ENCODE measurements around the gene CEP152.

CEP152 gene

DNA sequence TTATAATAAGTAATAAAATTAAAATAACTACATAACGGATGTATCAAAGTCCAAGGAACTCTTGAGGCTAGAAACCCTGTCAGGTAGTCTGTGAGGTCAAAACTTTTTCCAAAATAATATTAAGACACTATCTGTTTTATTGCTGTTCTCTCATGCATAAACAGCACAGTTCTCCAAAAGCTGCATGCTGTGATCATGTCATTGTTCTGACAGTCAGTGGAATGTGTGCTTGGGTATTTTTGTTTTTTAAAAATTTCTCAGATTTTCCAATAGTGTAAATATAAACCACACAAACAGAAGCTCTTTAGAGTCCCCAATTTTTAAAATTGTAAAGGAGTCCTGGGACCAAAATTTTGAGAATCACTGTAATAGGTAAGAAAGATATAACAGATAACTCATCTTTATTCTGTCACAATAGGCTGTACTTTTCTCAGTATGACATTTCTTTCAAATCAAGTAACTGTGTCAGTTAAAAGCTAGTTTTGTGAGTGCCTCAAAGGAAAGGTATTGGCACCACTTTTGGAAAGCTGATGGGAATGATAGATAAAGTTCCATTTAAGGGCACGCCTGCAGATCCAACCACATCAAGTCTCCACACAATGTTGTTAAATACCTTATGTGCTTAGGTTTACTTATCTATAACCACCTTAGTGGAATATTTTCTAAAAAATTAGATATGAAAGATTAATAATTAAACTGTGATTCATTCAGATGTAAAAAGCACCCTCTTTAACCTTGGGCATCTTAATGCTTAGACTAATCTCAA lies 49.3 kb downstream of the CEP152 start:
- no peak for DNase-seq

DNA sequence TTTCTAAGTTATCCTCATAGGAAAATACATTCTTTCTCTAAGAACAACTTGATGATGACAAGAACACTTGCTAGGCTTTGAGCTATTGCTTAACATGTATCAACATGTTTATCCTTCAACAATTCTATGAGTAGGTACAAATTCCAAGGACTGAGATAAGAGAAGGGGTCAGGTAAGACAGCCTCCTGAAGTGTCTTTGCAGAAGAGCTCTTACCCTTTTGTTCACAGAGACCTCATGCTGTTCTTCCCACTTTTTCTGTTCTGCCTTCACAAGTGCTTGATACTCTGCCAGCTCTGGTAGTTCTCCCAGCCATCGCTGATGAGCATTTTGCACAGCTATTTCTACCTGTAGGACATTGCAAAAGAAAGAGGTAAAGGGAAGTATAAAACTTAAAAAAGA lies 50.9 kb downstream of the CEP152 start:
- no peak for DNase-seq

GRCh38 chr15:48757661-48758060 lies 53.2 kb downstream of the CEP152 start:
- no peak for DNase-seq

DNA sequence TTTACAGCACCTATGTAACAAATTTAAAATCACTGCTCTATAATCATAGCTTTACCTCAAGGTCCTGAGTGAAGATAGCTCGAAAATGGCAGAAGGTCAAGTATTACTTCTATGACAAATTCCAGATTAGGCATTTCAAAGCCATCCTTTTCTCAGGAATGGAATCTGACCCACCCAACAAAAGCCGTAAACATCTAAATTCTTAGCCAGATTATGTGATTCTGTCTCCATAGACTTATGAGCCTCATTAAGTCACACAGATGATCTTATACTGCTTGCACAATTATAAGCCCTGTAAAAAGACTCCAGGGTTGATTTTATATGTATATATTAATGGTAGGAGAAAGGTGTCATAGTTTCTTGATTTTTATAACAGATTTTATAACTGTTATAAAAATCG lies 56.9 kb downstream of the CEP152 start:
- no peak for DNase-seq

GRCh38 chr15:48751595-48751994 lies 59.3 kb downstream of the CEP152 start:
- DNase-seq: no peak

DNA sequence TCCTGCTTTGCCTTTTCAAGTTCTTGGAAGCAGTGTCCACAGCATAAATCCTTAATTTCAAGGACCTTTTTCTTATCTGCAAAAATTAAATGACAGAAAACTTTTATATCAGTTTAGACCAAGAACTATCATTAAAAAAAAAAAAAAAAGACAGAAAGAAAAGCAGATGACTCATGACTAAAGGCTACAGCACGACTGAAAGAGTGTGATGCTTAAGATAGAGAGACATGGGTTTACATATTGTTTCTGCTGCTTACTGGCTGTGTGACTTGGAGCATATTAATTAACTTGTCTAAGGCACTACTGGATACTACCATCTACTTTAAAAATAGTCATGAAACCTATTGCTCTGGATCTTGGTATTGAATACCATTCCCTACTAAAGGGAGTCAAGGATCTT lies 62.3 kb downstream of the CEP152 start:
- no peak for DNase-seq

- no peak for DNase-seq
Observed at GRCh38 chr15:48733615-48734014, 77.3 kb downstream of the CEP152 start.

GRCh38 chr15:48730506-48730905 lies 80.4 kb downstream of the CEP152 start:
- no peak for DNase-seq

DNA sequence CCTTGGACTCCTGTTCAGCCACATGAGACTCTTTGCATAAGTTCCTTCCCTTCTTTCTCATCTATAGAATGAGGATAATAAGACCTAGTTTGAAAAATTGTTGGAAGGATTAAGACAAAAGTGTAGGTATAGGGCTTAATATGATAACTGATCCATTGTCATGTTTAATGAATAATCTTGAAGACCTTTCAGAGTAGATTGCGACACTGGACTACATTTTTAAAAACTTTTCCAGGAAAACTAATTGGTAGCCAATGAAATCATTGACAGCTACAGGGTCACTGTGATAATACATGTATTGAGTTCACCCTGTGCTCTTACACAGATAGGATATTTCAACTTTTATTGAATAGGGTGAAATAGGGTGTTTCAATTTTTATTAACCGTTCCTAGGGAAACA lies 86.9 kb downstream of the CEP152 start:
- DNase-seq: no peak

DNA sequence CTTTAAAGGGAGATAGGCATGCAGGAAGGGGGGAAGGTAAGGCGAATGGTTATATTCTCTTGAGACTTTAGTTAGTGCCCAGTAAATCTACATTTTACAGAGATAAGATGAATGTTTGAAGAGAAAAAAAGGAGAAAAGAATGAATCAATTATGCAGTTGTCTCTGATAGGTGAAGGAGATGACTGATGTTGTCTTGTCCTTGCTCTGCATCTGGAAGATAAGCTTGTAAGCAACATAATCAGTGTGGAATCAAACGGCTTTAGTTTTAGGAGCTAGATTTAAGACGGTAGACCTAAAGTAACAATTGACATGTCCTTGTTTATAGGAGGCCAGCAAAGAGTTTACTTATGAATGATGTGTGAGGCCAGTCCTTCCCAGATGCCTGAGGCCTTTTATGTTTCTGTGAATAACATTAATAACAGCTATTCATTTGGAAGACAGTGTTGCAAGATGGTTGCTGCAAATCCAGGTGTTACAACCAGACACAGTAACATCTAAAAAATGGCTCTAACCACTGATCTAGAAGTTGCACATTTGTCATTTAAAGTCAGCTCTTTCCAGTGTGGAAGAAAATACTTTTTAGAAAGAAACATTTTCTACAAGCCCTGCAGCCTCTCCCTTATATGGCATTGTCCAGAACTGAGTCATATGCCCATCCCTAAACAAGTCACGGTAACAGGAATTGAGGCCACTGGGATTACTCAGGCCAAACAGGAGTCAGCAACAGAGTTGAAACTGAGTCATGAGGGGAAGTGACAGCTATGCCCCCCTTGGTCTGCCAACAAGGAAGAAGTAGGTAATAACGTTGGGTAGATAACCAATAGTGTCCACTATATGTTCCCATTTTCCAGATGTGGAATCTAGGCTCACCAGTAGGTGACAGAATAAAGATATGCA lies 87.9 kb downstream of the CEP152 start:
- no peak for DNase-seq

- no peak for DNase-seq
Observed at GRCh38 chr15:48721061-48721810, 89.6 kb downstream of the CEP152 start.

DNA sequence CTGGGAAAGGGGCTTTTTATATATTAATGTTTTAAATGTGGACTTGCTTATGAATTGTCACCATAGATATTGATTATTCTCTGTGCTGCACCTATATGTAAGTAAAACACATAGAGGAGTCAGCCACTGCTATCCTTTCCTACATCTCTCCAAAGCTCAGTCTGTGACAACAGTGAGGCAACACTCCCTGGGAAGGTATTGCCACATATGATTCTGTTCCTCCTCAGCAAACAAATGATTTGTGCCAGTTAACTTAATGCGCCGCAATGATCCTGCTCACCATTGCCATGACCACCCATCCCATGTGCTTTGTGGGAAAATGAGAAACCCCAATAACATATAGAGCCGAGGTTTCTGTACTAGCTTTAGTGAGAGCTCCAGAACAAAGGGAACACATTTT lies 90.2 kb downstream of the CEP152 start:
- DNase-seq: no peak

- DNase-seq: no peak
Observed at GRCh38 chr15:48719668-48720067, 91.2 kb downstream of the CEP152 start.

GRCh38 chr15:48718646-48719045 lies 92.2 kb downstream of the CEP152 start:
- DNase-seq: no peak

DNA sequence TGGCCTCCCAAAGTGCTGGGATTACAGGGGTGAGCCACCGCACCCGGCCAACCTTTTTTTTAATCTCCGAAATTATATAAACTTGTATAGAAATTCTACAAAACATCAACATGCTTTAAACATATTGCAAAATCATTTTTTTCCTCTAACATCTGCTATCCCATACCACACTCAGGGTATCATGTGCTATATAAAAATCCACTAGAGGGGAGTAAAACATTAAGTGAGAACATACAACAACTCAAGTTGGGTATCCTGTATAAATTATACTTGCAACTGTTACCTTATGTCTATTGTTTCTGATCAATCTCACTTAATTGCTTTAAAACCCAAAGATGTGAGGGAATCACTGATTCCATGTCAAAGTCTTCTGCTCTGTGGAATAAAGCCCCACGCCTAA lies 93.4 kb downstream of the CEP152 start:
- DNase-seq: no peak

GRCh38 chr15:48712546-48712945 lies 98.3 kb downstream of the CEP152 start:
- no peak for DNase-seq

DNA sequence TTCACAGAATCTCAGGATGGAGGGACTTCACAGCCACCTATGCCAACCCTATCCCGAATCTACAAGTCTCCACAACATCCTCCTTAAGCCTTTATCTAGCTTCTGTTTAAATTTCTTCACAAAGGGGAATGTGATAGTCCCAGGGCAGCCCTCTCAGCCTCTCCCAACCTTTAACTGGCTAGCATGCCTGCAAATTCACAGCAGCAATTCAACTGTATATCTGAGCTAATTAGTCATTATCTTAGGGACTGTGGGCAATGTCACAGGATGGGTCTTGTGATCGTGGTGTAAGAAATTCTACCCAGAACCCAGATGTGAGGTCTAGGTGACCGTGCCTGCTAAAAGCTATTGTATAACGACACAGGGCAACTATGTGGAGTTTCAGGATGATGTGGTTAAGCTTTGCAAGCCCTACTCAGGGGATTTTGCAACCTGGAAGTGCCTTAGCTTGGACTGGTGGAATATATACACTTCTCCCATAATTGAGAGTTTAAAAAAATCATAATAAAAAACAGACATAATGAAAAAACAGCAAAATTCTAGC lies 99.8 kb downstream of the CEP152 start:
- DNase-seq: no peak

DNA sequence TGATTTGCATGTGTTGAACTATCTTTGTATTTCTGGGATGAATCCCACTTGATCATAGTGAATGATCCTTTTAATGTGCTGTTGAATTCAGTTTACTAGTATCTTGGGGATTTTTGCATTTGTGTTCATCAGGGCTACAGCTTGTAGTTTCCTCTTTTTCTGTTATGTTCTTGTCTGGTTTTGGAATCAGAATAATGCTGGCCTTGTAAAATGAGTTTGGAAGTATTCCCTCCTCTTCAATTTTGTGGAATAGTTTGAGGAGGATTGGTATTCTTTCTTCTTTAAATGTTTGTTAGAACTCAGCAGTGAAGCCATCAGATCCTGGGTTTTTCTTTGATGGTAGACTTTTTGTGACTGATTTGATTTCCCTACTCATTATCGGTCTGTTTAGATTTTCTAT lies 102.2 kb downstream of the CEP152 start:
- DNase-seq: no peak

DNA sequence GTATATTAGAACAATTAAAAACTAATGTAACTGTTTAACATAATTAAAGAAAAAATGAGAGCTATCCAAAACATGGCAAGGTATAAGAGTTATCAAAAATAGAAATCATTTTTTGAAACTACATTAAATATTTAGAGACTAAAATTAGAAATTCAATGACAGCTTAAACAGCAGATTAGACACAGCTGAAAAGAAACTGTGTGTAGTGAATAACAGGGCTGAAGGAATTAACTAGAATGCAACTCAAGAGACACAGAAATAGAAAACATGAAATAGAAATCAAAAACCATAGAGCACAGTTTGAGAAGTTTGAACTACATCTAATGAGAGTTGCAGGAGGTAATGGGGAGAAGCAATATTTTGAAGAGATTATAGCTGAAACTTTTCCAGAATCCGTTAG lies 105.5 kb downstream of the CEP152 start:
- DNase-seq: no peak

GRCh38 chr15:48703544-48703943 lies 107.3 kb downstream of the CEP152 start:
- no peak for DNase-seq

GRCh38 chr15:48702569-48703236 lies 108.2 kb downstream of the CEP152 start:
- no peak for DNase-seq

- no peak for DNase-seq
Observed at GRCh38 chr15:48696627-48697312, 114.1 kb downstream of the CEP152 start.

Data from SHP77 treated with DMSO at 0.1 percent for 48 hours (cell line).